SK-N-SH treated with all-trans-retinoic acid at 6 μM for 48 hours (cell line): ENCODE results near the gene COG3.

Experiments used
- ESRRG ChIP-seq: fragments of 250-450 bp; sonication (Bioruptor Pico); IDR thresholded peaks from 2 replicates; pipeline ENCODE4 v1.6.1; 2021; ENCODE audit warnings: mild to moderate bottlenecking
- GLIS3 ChIP-seq: fragments of 250-450 bp; sonication (Bioruptor Pico); IDR thresholded peaks from 2 replicates; pipeline ENCODE4 v1.5.0; 2020; ENCODE audit warnings: mild to moderate bottlenecking, moderate library complexity
- TCF4 ChIP-seq: fragments of 250-450 bp; sonication (Bioruptor Pico); IDR thresholded peaks from 2 replicates; pipeline ENCODE4 v1.8.0; 2021; ENCODE audit warnings: mild to moderate bottlenecking, moderate library complexity, borderline replicate concordance
- TOX ChIP-seq: fragments of 250-450 bp; sonication (Bioruptor Pico); IDR thresholded peaks from 2 replicates; pipeline ENCODE4 v1.8.0; 2021; ENCODE audit warnings: mild to moderate bottlenecking, moderate library complexity, borderline replicate concordance
- TSHZ2 ChIP-seq: fragments of 250-450 bp; sonication (Bioruptor Pico); IDR thresholded peaks from 2 replicates; pipeline ENCODE4 v1.5.0; 2020; ENCODE audit warnings: mild to moderate bottlenecking, moderate library complexity
- ZC3H10 ChIP-seq: fragments of 250-450 bp; sonication (Bioruptor Pico); IDR thresholded peaks from 2 replicates; pipeline ENCODE4 v1.5.1; 2021; ENCODE audit warnings: mild to moderate bottlenecking, moderate library complexity
- ZFP3 ChIP-seq: fragments of 250-450 bp; sonication (Bioruptor Pico); IDR thresholded peaks from 2 replicates; pipeline ENCODE4 v1.5.0; 2020; ENCODE audit warnings: mild to moderate bottlenecking, moderate library complexity
- ZFP30 ChIP-seq: fragments of 450-650 bp; formaldehyde crosslinking; IDR thresholded peaks from 2 replicates; pipeline ENCODE4 v1.5.0; 2022; ENCODE audit warnings: mild to moderate bottlenecking, moderate library complexity
- ZNF565 ChIP-seq: fragments of 450-650 bp; formaldehyde crosslinking; conservative IDR thresholded peaks from 2 replicates; pipeline ENCODE4 v1.5.0; 2020; ENCODE audit warnings: low read depth, mild to moderate bottlenecking, moderate library complexity
- TF ChIP-seq, protein P1 (sequence below): fragments of 250-450 bp; sonication (Bioruptor Pico); IDR thresholded peaks from 2 replicates; pipeline ENCODE4 v1.8.0; 2020; ENCODE audit warnings: mild to moderate bottlenecking, moderate library complexity, borderline replicate concordance

- TF ChIP-seq GLIS3 (no peak), TCF4 (CRISPR knock-in tag) (no peak), TOX (CRISPR knock-in tag) (no peak), ZFP30 (CRISPR knock-in tag) (no peak), TSHZ2 (CRISPR knock-in tag) (no peak), ESRRG (CRISPR knock-in tag) (no peak), ZNF565 (CRISPR knock-in tag) (no peak), ZFP3 (no peak), ZC3H10 (no peak)
- TF ChIP-seq, protein P1, sequence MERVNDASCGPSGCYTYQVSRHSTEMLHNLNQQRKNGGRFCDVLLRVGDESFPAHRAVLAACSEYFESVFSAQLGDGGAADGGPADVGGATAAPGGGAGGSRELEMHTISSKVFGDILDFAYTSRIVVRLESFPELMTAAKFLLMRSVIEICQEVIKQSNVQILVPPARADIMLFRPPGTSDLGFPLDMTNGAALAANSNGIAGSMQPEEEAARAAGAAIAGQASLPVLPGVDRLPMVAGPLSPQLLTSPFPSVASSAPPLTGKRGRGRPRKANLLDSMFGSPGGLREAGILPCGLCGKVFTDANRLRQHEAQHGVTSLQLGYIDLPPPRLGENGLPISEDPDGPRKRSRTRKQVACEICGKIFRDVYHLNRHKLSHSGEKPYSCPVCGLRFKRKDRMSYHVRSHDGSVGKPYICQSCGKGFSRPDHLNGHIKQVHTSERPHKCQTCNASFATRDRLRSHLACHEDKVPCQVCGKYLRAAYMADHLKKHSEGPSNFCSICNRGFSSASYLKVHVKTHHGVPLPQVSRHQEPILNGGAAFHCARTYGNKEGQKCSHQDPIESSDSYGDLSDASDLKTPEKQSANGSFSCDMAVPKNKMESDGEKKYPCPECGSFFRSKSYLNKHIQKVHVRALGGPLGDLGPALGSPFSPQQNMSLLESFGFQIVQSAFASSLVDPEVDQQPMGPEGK (CRISPR knock-in tag): no peak
Measured at GRCh38 chr13:45534604-45535003, 69.9 kb downstream of the COG3 start.
